Measurements from ENCODE around the gene DGKZ. TPM values are rescaled to one million over a fixed set of nuclear protein-coding genes. Genes with fewer than 3 reads are reported as not detected.

The DGKZ gene
- total RNA-seq, 1 experiment from 2014 or later, result 59.3 TPM

GRCh38 chr11:46377290-46377689 is 30.0 kb downstream of the DGKZ start:
- Histone ChIP-seq H3K36me3 (ENCODE audit: control insufficient read depth, insufficient read depth, low read length) (no peaks in the 10 kb centered on the region; the same call in 1 of the 2 replicates), H3K27me3 (replicated peaks; ENCODE audit: control insufficient read depth, insufficient read depth, low read length) (no peaks in the 10 kb centered on the region), H3K4me3 (ENCODE audit: low read depth, low read length) (no peak overlapping the region), H3K9me3 (no peaks in the 10 kb centered on the region), H3K4me1 (peaks cover 6% of the 10 kb centered on the region)
- Mint-ChIP-seq H3K4me3 (ENCODE audit: unreplicated experiment) (no peak overlapping the region), H3K27ac (ENCODE audit: unreplicated experiment) (no peak overlapping the region), H3K9me3 (ENCODE audit: unreplicated experiment) (no peaks in the 10 kb centered on the region), H3K36me3 (ENCODE audit: insufficient read depth, unreplicated experiment) (peaks cover 63% of the 10 kb centered on the region), H3K4me1 (ENCODE audit: low read depth, unreplicated experiment) (no peaks in the 10 kb centered on the region), H3K27me3 (ENCODE audit: insufficient read depth, unreplicated experiment) (no peaks in the 10 kb centered on the region)
- no peak for DNase-seq
- intact Hi-C loops (cut with micrococcal nuclease; ENCODE audit: unreplicated experiment), result no loop called here
- ChIA-PET POLR2A (no interaction called here), CTCF (no interaction called here)
- TF ChIP-seq CTCF (IDR thresholded peaks at IDR 0.05; ENCODE audit: insufficient read depth in 1 of 2, low read depth in 1 of 2, low read length in 1 of 2, severe bottlenecking in 1 of 2, unreplicated experiment in 1 of 2), result no peak
- no TSS peak for BruUV-seq (replicated peaks)

GRCh38 chr11:46377831-46378230 is 30.6 kb downstream of the DGKZ start:
- Histone ChIP-seq H3K27me3 (replicated peaks; ENCODE audit: control insufficient read depth, insufficient read depth, low read length) (no peaks in the 10 kb centered on the region), H3K4me1 (peaks cover 6% of the 10 kb centered on the region), H3K9me3 (no peaks in the 10 kb centered on the region), H3K4me3 (ENCODE audit: low read depth, low read length) (no peak overlapping the region), H3K36me3 (ENCODE audit: control insufficient read depth, insufficient read depth, low read length) (no peaks in the 10 kb centered on the region; the same call in 1 of the 2 replicates)
- H3K4me3 Mint-ChIP-seq (ENCODE audit: unreplicated experiment), result no peak overlapping the region
- ChIA-PET POLR2A (no interaction called here), CTCF (no interaction called here)
- no peaks in the 10 kb centered on the region for H3K27me3 Mint-ChIP-seq (ENCODE audit: insufficient read depth, unreplicated experiment)
- H3K36me3 Mint-ChIP-seq (ENCODE audit: insufficient read depth, unreplicated experiment), result peaks cover 63% of the 10 kb centered on the region
- H3K27ac Mint-ChIP-seq (ENCODE audit: unreplicated experiment), result no peak overlapping the region
- TF ChIP-seq CTCF (IDR thresholded peaks at IDR 0.05; ENCODE audit: insufficient read depth in 1 of 2, low read depth in 1 of 2, low read length in 1 of 2, severe bottlenecking in 1 of 2, unreplicated experiment in 1 of 2), result no peak
- BruUV-seq (replicated peaks), result no TSS peak
- H3K4me1 Mint-ChIP-seq (ENCODE audit: low read depth, unreplicated experiment), result no peaks in the 10 kb centered on the region
- H3K9me3 Mint-ChIP-seq (ENCODE audit: unreplicated experiment), result no peaks in the 10 kb centered on the region
- intact Hi-C loops (cut with micrococcal nuclease; ENCODE audit: unreplicated experiment), result no loop called here
- no peak for DNase-seq

- no peaks in the 10 kb centered on the region for H3K4me1 Mint-ChIP-seq (ENCODE audit: low read depth, unreplicated experiment)
- no peak for TF ChIP-seq CTCF (IDR thresholded peaks at IDR 0.05; ENCODE audit: insufficient read depth in 1 of 2, low read depth in 1 of 2, low read length in 1 of 2, severe bottlenecking in 1 of 2, unreplicated experiment in 1 of 2)
- H3K27me3 ChIP-seq (replicated peaks; ENCODE audit: control insufficient read depth, insufficient read depth, low read length), result no peaks in the 10 kb centered on the region
- POLR2A ChIA-PET, result no interaction called here
- H3K27me3 Mint-ChIP-seq (ENCODE audit: insufficient read depth, unreplicated experiment), result no peaks in the 10 kb centered on the region
- BruUV-seq (replicated peaks), result no TSS peak
- intact Hi-C loops (cut with micrococcal nuclease; ENCODE audit: unreplicated experiment), result no loop called here
- no peaks in the 10 kb centered on the region; the same call in 1 of the 2 replicates for H3K36me3 ChIP-seq (ENCODE audit: control insufficient read depth, insufficient read depth, low read length)
- no peak overlapping the region for H3K4me3 Mint-ChIP-seq (ENCODE audit: unreplicated experiment)
- no peak for DNase-seq
- H3K36me3 Mint-ChIP-seq (ENCODE audit: insufficient read depth, unreplicated experiment), result peaks cover 65% of the 10 kb centered on the region
- no peak overlapping the region for H3K4me3 ChIP-seq (ENCODE audit: low read depth, low read length)
- no peaks in the 10 kb centered on the region for H3K9me3 ChIP-seq
- CTCF ChIA-PET, result no interaction called here
- H3K9me3 Mint-ChIP-seq (ENCODE audit: unreplicated experiment), result no peaks in the 10 kb centered on the region
- H3K4me1 ChIP-seq, result peaks cover 7% of the 10 kb centered on the region
- H3K27ac Mint-ChIP-seq (ENCODE audit: unreplicated experiment), result no peak overlapping the region
These were observed 31.0 kb downstream of the DGKZ start for GRCh38 chr11:46378296-46378695.
